GM18951 (cell line): Measurements from ENCODE around the gene DLX5.
"Not testable (repeated sequence)": the region's sequence is repeated elsewhere in the genome, so short reads cannot be mapped to it uniquely, and the experiment has no call there.

Experiments used
- POLR2A ChIP-seq: IDR thresholded peaks from 4 replicates; pipeline ENCODE4 v1.6.1; 2011; ENCODE audit warnings: mild to moderate bottlenecking; ENCODE audit not compliant: insufficient read length, insufficient read depth; ENCODE audit errors: extremely low read depth
- in situ Hi-C: fragments of 300-500 bp; cut with MboI; formaldehyde crosslinking; loops from one replicate; pipeline ENCODE4 v1.12.0; 2022; ENCODE audit warnings: low sequenced_read_pairs, mixed read lengths, inconsistent platforms; ENCODE audit not compliant: unreplicated experiment

DLX5 gene

DNA sequence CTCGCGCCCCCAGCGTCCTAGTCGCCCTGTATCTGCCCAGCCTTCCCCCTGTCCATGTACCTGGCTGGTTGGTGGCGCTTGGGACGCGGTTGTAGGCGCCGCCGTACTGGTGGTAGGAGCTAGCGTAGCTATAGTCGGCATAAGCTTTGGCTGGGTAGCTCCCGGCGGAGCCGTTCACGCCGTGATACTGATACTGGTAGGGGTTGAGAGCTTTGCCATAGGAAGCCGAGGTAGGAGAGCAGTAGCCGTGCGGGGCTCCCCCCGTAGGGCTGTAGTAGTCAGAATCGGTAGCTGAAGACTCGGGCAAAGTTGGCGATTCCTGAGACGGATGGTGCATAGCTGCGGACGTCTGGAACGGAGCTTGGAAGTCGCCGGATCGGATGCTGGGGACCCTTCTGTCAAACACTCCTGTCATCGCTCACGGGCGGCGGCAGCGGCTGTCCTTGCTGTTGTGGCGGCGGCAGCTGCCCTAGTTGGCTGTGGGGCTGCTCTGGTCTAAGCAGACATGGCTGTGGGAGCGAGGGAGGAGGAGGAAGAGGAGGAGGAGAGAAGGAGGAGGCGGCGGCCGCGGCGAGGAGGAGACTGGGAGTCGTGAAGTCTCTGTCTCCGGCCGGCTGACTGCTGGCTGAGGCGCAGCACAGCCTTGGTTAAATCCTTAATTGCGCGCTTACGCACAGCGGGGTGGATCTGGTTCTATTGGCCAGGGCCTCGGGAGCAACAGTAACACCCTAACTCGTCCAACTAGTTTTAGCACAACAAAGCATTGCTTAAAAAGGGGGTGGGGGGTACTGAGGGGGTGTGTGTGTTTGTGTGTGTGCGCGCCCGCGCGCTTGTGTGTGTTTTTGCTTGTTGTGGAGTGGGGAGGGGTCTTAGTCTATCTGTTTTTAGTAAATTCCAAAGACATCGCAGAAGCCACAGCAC, at the start of gene DLX5:
TSS of gene DLX5 (minus strand) at position 623 of the 921 bp plus-strand sequence. CDS start at position 415, 208 bp downstream.
- in situ Hi-C loops = loop anchor here (25.0 kb wide), 2 partner anchors 962 to 1112 kb away; no protein-coding TSS in a partner anchor
- TF ChIP-seq POLR2A = no peak

DNA sequence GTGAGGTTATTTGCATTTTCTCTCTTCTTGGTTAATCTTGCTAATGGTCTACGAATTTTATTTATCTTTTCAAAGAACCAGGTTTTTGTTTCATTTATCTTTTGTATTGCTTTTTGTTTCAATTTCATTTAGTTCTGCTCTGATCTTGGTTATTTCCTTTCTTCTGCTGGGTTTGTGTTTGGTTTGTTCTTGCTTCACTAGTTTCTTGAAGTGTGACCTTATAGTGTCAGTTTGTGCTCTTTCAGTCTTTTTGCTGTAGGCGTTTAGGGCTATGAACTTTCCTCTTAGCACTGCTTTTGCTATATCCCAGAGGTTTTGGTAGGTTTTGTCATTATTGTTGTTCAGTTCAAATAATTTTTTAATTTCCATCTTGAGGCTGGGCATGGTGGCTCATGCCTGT, 47.4 kb upstream of the DLX5 start:
- in situ Hi-C loops = not testable (repeated sequence)

DNA sequence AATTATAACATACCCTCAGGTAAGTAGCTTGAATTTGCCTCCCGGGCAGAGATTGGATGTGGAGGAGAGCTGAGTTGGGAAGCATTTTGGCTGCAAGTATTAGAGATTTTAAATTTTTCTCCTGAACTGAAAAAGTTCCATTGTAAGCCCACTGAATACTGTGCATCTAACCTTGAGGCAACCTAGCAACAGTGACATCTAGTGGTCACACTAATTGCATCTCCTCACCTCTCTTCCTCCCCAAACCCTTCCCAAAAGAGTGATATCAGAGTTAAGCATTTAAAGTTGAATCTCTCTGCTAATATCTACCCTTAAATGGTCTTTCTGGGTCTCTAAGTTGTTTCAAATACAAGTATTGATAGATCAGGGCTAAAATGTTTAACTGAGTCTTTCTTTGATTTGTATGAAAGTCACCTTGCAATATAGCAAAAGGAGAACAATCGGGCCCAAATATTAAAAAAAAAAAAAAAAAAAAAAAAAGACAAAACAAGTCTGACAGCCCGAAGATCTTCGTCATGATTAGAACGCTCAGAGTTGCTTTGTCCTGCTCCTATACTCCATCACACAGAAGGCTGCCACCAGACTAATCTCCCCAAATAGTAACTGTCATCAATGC, 40.4 kb upstream of the DLX5 start:
- TF ChIP-seq POLR2A = no peak
- in situ Hi-C loops = no loop called here

DNA sequence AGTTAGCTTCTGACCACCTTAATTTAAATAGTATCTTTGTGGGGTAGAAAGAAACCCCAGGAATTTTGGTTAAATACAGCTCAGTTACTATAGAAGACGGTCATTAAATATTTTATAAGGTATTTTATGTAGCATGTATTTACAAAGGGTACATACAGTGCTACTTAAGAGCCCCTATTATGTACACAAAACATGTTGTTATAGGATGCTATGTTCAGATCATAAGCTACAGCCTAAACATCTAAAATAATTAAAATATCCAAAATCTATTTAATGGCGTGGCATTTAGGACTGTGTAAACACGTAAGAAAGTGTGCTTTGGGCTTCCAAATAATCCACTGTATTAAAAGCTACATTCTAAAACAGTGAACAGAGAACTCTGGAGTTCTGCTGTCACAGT, 39.4 kb upstream of the DLX5 start:
- TF ChIP-seq POLR2A = no peak
- in situ Hi-C loops = no loop called here

DNA sequence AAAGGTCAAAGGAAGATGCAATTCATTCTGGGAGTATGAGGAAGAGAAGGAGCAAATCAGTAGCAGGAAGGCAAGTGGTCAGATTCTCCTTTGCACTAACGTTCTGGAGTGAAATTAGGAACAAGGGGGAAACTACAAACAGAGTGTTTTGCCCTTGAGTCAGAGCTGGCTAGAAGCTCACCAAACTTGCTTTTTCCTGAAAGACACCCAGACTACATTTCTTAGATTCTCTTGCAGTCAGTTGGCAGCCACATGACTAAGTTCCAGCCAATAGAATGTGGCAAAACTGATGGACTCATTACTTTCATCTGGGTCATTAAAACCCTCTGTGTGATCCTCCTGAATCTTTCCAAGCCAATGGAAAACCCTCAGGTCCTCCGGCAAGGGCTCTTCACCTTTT, 18.6 kb upstream of the DLX5 start:
- in situ Hi-C loops = loop anchor here (25.0 kb wide), 2 partner anchors 981 to 1131 kb away; no protein-coding TSS in a partner anchor
- no peak for TF ChIP-seq POLR2A

DNA sequence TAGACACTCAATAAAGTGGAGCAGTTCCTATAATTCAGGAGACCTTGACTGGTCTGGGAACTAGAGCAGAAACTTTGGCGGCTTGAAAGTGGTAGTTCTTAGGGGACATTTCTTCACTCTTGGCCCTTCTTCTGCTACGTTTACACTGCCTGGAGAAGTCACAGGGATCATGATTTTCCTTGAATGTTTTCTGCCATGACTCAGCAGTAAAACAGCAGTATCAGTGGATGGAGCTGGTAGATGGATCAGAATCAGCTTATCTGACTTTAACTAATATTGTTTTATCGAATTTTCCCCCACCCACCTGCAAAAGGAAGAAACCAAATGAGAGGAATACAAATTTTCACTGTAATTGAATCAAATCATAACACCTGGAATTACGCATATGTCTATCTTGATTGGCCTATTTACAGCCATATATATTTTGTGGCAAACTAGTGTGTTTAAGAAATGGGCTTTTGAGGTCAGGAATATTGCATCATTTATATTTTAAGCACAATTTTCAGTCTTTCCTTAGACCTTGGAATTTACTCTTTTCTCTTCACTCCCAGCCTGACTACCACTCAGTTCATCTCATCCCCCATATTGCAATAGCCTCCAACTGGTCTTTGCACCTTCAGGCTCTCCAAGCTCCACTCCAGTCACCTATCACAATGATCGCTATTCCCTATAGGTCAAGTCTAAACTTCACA, 14.9 kb upstream of the DLX5 start:
- in situ Hi-C loops = loop anchor here (25.0 kb wide), 2 partner anchors 977 to 1127 kb away; no protein-coding TSS in a partner anchor
- TF ChIP-seq POLR2A = no peak

DNA sequence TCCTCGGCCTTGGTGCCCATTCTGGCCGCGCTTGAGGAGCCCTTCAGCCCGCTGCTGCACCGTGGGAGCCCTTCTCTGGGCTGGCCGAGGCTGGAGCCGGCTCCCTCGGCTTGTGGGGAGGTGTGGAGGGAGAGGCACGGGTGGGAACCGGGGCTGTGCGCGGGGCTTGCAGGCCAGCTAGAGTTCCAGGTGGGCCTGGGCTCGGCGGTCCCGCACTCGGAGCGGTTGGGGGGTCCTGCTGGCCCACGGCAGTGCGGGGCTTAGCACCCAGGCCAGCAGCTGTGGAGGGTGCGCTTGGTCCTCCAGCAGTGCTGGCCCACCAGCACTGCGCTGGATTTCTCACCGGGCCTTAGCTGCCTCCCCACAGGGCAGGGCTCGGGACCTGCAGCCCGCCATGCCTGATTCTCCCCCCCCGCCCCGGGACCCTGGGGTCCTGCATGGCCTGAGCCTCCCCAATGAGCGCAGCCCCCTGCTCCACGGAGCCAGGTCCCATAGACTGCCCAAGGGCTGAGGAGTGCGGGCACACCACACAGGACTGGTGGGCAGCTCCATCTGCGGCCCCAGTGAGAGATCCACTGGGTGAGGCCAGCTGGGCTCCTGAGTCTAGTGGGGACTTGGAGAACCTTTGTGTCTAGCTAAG, 9.7 kb upstream of the DLX5 start:
- in situ Hi-C loops = loop anchor here (25.0 kb wide), 2 partner anchors 972 to 1122 kb away; no protein-coding TSS in a partner anchor

DNA sequence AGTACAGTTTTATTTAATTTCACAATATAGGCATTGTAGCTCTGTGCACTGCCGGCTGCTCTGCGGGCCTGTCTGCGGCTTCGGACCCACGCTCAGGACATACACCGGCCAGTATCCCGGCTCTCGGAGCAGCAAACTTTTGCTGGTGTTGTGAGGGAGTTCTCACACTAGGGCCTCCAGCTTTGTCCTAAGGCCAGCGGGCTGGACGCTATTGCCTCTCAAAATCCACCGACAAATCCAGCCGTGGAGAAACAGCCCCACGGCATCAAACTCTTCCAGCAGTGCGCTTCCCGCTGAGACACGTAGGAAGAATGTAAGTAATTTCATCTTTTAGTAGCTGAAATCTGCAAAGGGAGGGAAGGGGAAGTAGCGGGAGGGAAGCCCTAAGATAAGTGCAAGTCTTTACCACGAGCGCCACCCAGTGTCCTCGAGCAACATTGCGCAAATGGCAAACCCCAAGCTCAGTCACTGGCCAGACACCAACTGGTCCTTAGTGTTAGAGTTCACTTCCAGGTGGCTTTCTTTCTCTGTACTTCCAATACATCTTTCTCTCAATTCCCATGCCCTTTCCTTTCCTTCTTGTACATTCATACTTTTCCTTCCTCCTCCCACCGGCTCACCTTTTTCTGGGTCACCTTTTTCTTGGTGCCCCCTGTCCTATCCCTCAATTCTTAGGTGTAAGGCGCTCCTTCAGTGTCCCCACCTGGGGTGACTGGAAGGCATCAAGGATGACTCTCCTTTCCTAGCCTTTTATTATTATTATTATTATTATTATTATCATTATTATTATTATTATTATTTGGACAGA, 3.0 kb upstream of the DLX5 start:
- in situ Hi-C loops = loop anchor here (25.0 kb wide), 2 partner anchors 965 to 1115 kb away; no protein-coding TSS in a partner anchor
- no peak for TF ChIP-seq POLR2A

DNA sequence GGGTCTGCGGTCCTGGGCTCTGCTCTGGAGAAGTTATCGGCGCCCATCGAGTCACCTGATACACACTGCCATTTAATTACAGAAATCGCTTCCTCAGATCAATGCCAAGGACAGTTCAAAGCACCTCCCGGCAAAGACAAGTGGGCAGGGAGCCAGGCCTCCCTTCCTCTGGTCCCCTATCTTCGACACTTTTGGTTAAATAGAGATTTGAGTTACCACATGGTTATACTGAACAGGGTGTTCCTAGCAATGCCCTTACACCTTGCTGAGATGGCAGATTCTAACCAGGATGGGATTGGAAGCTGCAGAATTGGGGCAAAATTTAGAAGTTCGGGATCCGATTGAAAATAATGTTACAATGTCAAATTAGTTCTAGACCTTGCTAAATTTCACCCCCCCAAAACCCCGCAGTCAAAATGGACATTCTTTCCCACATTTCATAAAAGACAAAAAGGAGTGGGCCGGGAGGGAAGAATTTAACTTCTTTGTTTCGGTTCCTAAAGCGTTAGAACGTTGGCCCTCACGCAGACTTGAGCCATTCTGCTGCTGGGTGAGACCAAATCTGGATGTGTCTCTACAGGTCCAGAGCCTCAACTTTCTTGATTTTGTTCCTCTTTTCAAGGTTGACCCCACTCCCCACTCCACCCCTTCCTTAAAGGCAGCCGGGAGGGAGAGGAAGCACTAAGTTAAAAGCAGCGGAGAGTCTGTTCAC, 2.2 kb upstream of the DLX5 start:
- in situ Hi-C loops = loop anchor here (25.0 kb wide), 2 partner anchors 965 to 1115 kb away; no protein-coding TSS in a partner anchor
- TF ChIP-seq POLR2A = no peak

DNA sequence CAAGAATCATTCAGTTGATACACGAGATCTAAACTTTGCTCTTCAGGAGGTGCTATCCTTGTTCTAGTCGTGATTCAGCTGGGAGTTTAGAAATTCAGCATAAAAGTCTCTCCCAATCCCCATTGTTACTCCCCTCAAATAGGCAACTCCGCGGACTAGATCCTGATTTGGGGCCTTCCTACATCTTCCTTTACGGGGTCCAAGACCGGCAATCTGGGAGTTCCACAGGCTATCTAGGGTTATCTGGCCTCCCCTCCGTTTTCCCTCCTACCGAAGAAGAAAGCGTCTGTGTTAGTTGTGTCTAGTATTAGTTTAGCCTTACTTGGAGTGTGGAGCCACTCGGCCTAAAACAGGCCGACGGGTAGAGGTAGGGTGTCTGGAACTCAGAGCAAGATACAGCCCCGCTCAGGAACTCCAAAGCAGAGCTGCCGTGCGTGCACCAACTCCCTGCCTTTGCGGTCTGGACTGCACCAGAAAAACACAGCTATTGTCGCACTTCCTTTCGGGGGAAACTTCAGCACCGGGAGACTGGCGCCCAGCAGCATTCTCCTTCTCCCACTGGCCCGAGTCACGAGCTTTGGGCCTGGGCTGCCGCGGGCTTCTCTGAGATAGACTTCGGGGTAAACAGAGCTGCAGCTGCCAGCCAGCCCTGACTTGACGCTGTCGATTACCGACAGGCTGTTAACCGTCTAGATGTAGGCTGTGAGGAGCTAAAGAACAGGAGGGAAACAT, 1.5 kb upstream of the DLX5 start:
- no peak for TF ChIP-seq POLR2A
- in situ Hi-C loops = loop anchor here (25.0 kb wide), 2 partner anchors 964 to 1114 kb away; no protein-coding TSS in a partner anchor

DNA sequence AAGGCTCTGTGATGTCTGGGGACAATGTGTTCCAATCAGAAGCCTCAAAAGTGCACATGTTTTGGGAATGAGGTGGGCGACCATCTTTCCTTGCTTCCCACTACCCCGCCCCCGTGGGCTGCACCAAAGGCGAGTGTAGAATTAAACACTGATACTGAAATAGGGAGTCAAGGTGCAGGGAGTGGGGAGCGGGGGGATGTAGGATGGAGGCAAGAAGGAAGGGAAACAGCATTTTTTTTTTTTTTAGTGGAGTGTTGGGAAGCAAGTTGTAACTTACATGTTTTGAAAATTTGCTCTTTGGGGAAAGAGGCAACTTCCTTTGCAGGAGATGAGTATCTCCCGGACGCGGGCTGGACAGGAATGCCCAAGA, 484 bp upstream of the DLX5 start:
- in situ Hi-C loops = loop anchor here (25.0 kb wide), 2 partner anchors 963 to 1113 kb away; no protein-coding TSS in a partner anchor
- TF ChIP-seq POLR2A = no peak
